Left renal cortex interstitium (tissue), 4 donors: ENCODE measurements around the gene FBXL3. TPM values are rescaled to one million over a fixed set of nuclear protein-coding genes. Genes with fewer than 3 reads are reported as not detected.

Experiments
- polyA plus RNA-seq, 4 donors: library from polyadenylated mRNA; unstranded; fragments of 120-200 nt; gene quantifications; one replicate each; pipeline ENCODE4 v1.2.1, GENCODE V29; 2013; ENCODE audit not compliant: insufficient read length in 4 of 4

FBXL3 gene
- polyA plus RNA-seq, 4 donors = 55.0 to 66.1 (median 61.4) TPM

Other genes starting within 250 kb of the FBXL3 start
- 100 to 1,000 TPM in 1 of 4 donors, 10 to 100 TPM in 3; 84.2 to 108 (median 87.6) TPM for gene KCTD12, start 140.8 kb downstream of the FBXL3 start, polyA plus RNA-seq
- not detected for gene ACOD1, start 78.6 kb downstream of the FBXL3 start, polyA plus RNA-seq
- gene CLN5, start 35.1 kb downstream of the FBXL3 start, polyA plus RNA-seq = 10 to 100 TPM; 42.7 to 56.6 (median 49.1) TPM